ENCODE measurements around the gene CTSW.

Gene CTSW

DNA sequence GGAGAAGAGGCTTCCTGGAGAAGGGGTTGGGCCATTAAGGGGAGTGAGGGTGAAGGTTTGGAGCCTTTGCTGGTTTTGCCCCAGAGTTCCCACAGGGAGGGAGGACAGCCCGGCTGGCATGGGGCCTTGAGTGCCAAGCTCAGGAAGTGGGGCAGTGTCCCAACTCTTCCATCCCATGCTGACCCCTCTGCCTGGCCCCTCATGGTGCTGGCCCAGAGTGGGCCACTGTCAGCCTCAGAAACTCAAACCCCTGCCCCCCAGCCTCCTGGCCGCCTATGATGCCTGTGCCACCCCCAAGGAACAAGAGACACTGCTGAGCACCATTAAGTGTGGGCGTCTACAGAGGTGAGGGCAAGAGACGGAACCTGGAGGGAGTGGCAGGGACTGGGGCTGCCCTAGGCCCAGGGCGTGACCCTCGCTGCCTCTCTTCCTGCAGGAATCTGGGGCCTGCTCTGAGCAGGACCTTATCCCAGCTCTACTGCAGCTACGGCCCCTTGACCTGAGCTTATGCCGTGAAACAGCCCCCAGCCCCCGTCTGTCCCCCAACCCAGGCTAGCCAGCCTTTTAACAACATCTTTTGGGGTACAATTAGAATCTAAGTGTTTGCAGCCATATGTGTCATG lies 14.0 kb upstream of the CTSW start:
- Histone ChIP-seq H3K27me3 (replicated peaks) (no peaks in the 10 kb centered on the region), H3K27ac (no peak overlapping the region), H3K4me3 (ENCODE audit: low read depth, low read length) (no peak overlapping the region), H3K36me3 (replicated peaks) (peaks cover 77% of the 10 kb centered on the region)
- TF ChIP-seq, protein P1, sequence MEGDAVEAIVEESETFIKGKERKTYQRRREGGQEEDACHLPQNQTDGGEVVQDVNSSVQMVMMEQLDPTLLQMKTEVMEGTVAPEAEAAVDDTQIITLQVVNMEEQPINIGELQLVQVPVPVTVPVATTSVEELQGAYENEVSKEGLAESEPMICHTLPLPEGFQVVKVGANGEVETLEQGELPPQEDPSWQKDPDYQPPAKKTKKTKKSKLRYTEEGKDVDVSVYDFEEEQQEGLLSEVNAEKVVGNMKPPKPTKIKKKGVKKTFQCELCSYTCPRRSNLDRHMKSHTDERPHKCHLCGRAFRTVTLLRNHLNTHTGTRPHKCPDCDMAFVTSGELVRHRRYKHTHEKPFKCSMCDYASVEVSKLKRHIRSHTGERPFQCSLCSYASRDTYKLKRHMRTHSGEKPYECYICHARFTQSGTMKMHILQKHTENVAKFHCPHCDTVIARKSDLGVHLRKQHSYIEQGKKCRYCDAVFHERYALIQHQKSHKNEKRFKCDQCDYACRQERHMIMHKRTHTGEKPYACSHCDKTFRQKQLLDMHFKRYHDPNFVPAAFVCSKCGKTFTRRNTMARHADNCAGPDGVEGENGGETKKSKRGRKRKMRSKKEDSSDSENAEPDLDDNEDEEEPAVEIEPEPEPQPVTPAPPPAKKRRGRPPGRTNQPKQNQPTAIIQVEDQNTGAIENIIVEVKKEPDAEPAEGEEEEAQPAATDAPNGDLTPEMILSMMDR (IDR thresholded peaks at IDR 0.05; ENCODE audit: low read depth, low read length, missing control alignments) = no peak
- DNase-seq = no peak
- in situ Hi-C loops (cut with HindIII; ENCODE audit: low pct_ligation_motif_present, low sequenced_read_pairs) = no loop called here

DNA sequence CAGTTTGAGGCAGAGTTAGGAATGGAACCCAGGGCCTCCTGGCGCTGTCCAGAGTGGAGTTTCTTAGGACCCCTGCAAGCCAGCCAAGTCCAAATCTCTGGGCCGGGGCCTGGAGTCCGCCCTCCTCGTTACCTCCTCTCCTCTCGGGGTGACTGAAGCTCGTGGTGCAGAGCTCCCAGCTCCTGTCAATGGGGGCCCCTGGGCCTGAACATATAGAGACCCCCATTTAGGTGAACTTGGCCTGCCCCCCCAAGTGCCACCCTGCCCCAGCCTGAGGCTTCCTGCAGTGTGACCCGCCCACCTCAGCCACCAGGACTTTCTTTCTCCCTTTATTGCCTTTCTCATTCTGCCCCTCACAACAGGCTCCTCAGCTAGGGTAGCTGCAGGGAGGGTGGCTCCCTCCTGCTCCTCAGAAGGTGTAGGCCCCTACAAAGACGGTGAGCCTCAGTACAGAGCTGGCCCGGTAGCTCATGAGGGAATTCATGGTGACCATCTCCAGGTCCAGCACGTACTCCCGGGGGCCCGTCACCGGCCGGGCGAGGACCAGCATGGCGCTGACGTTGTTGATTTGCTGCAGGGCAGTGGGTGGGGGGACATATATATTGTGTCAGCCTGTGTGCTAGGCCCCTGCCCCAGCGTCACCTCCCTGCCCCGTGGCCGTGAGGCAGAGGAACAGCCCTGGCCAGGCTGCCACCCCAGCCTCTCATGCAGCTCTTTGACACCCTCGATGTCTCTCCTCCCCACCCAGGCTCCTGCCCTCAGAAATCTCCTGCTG lies 12.9 kb upstream of the CTSW start:
- no peak overlapping the region for H3K27ac ChIP-seq
- DNase-seq = no peak
- H3K27me3 ChIP-seq (replicated peaks) = no peaks in the 10 kb centered on the region
- in situ Hi-C loops (cut with HindIII; ENCODE audit: low pct_ligation_motif_present, low sequenced_read_pairs) = no loop called here
- H3K36me3 ChIP-seq (replicated peaks) = peaks cover 77% of the 10 kb centered on the region
- no peak overlapping the region for H3K4me3 ChIP-seq (ENCODE audit: low read depth, low read length)
- TF ChIP-seq, protein P1 (IDR thresholded peaks at IDR 0.05; ENCODE audit: low read depth, low read length, missing control alignments) = no peak

DNA sequence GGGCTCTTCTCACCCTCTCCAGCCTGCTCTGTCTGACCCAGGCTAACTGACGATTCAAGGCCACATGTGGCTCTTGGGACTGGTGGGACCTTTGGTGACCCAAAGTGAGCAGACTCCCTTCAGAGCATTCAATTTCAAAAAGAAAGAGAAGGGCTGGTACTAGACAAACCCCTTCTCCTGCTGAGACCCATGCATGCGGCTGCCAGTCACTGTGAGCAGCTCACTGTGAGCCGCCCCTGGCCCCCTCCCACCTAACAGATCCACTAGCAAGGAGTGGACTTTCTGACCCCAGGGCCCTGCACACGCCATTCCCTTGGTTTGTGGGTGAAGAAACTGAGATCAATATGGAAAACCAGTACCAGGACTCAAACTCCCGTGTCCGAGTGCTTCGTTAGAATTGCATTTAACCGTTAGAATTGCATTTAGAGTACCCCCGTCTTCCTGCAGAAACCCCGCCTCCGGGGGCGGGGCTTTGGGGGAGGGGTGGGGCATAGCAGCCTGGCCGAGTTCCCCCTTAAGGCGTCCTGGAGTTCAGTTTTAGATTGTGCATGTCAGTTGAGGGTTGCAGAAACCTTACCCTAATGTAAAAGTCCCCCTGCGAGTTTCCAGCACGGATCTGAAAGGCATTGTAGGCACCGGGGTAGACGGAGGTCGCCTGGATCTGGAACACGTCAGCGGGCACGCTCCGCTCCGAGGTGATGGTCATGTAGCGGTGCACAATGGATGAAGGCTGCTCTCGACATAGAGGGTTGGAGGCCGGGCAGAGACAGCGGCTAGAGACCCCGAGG lies 12.2 kb upstream of the CTSW start:
- TF ChIP-seq, protein P1 (IDR thresholded peaks at IDR 0.05; ENCODE audit: low read depth, low read length, missing control alignments) = no peak
- no peak overlapping the region for H3K4me3 ChIP-seq (ENCODE audit: low read depth, low read length)
- H3K36me3 ChIP-seq (replicated peaks) = peaks cover 72% of the 10 kb centered on the region
- in situ Hi-C loops (cut with HindIII; ENCODE audit: low pct_ligation_motif_present, low sequenced_read_pairs) = no loop called here
- no peak overlapping the region for H3K27ac ChIP-seq
- no peaks in the 10 kb centered on the region for H3K27me3 ChIP-seq (replicated peaks)
- DNase-seq = no peak

DNA sequence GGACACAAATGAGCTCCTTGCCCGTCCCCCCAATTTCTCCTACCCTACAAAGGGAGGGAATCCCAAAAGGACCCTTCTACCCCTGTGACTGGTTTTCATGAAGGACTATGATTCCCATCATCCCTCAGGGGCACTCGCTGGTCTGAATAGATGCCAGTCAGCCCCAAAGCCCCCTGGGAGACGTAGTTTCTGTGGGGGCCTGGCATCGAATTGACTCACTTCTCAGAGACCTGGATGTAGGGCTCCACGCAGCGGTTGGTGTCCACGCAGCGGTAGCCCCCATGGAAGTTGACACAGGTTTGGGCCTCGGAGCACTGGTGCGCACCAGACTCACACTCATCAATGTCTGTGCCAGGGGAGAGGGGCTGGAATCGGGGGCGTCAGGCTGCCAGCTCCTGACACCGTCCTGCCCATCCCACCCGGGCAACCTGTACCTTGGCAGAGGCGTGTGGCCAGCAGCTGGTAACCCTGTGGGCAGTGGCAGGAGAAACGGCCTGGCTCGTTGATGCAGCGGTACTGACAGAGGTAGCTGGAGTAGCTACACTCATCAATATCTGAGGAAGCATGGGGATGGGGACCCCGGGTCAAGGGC lies 11.5 kb upstream of the CTSW start:
- TF ChIP-seq, protein P1 (IDR thresholded peaks at IDR 0.05; ENCODE audit: low read depth, low read length, missing control alignments) = no peak
- H3K27me3 ChIP-seq (replicated peaks) = no peaks in the 10 kb centered on the region
- H3K27ac ChIP-seq = no peak overlapping the region
- H3K4me3 ChIP-seq (ENCODE audit: low read depth, low read length) = no peak overlapping the region
- H3K36me3 ChIP-seq (replicated peaks) = peaks cover 66% of the 10 kb centered on the region
- in situ Hi-C loops (cut with HindIII; ENCODE audit: low pct_ligation_motif_present, low sequenced_read_pairs) = no loop called here
- no peak for DNase-seq

DNA sequence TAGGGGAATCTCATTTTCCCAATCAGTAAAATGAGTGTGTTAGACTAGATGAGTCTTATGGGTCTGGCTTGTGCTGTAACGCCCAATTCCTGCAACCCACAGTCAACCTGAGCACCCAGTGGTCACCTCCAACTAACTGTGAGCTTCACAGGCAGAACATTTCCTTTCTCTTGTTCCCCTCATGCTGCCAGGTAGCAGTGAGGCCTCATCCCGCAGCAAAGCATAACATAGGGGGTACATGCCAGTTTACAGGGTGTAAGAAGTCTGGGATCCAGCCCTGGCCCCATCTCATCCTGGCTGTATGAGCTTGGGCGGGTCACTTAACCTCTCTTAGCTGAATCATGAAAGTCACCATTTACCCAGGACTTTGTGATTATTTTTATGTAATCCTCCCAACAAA lies 10.7 kb upstream of the CTSW start:
- Histone ChIP-seq H3K36me3 (replicated peaks) (peaks cover 59% of the 10 kb centered on the region), H3K4me3 (ENCODE audit: low read depth, low read length) (no peak overlapping the region)
- in situ Hi-C loops (cut with HindIII; ENCODE audit: low pct_ligation_motif_present, low sequenced_read_pairs) = no loop called here

More for the DNA sequence above, 10.7 kb upstream of the CTSW start:
- TF ChIP-seq, protein P1 (IDR thresholded peaks at IDR 0.05; ENCODE audit: low read depth, low read length, missing control alignments) = no peak
- Histone ChIP-seq H3K27me3 (replicated peaks) (no peaks in the 10 kb centered on the region), H3K27ac (no peak overlapping the region)
- no peak for DNase-seq
